ENCODE results near the gene DISP2. TPM values are rescaled to one million over a fixed set of nuclear protein-coding genes. Genes with fewer than 3 reads are reported as not detected.

The DISP2 gene
- total and polyA plus RNA-seq, 2 of the 8 experiments (the other 6 are each of a cell fraction or from before 2014, with no cell fraction given) = 0.45 to 1.2 TPM

- CTCF ChIA-PET (ENCODE audit: partially characterized antibody) = interaction anchor here (0.9 to 5.8 kb wide), 9 partner anchors 9 to 69 kb away, joined by 3 to 34 read pairs (median 5); no protein-coding TSS in a partner anchor
Measured at GRCh38 chr15:40407330-40407990, 49.4 kb downstream of the DISP2 start.

More at GRCh38 chr15:40407330-40407990, 49.4 kb downstream of the DISP2 start:
- Histone ChIP-seq H3K9me3 (ENCODE audit: insufficient read depth in 2 of 2, low read depth in 1 of 2, low read length in 1 of 2) (no peaks in the 10 kb centered on the region), H3K4me2 (ENCODE audit: insufficient read depth in 1 of 2, low read depth in 2 of 2, low read length in 2 of 2) (peak overlapping the region in 1 of 2 experiments; percentile 83; a peak in 2 of 4 replicates), H3K4me1 (replicated peaks in 1 of 4; ENCODE audit: control insufficient read depth in 3 of 4, insufficient read depth in 4 of 4, low read length in 3 of 4) (peaks cover 0 to 4% (median 1%) of the 10 kb centered on the region in 4 experiments; a peak in 3 of 7 replicates), H3K14ac (ENCODE audit: insufficient read length) (no peak overlapping the region), H2BK12ac (ENCODE audit: low read depth, low read length) (no peak overlapping the region), H4K20me1 (replicated peaks in 1 of 2; ENCODE audit: control insufficient read depth in 1 of 2, insufficient read depth in 2 of 2, low read length in 2 of 2) (peaks cover 0 to 6% of the 10 kb centered on the region in 2 experiments), H2BK5ac (ENCODE audit: low read depth, low read length) (no peak overlapping the region), H3K79me2 (ENCODE audit: control insufficient read depth in 1 of 2, insufficient read depth in 2 of 2, low read length in 2 of 2) (peaks cover 0 to 22% of the 10 kb centered on the region in 2 experiments; a peak in 3 of 4 replicates), H3K27me3 (replicated peaks in 1 of 4; ENCODE audit: control insufficient read depth in 3 of 4, extremely low read depth in 1 of 4, insufficient read depth in 3 of 4, low read length in 3 of 4) (no peaks in the 10 kb centered on the region), H2BK15ac (ENCODE audit: low read length) (no peak overlapping the region), H2AK5ac (ENCODE audit: low read depth, low read length) (no peak overlapping the region), H3K4me3 (ENCODE audit: extremely low read depth in 1 of 4, insufficient read depth in 2 of 4, low read depth in 3 of 4, low read length in 4 of 4) (no peak overlapping the region), H2BK120ac (replicated peaks; ENCODE audit: low read depth, low read length) (no peak overlapping the region), H3K56ac (replicated peaks; ENCODE audit: insufficient read length, low read depth, low read length) (no peak overlapping the region), H3K9ac (replicated peaks in 1 of 4; ENCODE audit: extremely low read depth in 1 of 4, low read depth in 3 of 4, low read length in 3 of 4) (no peak overlapping the region), H3K18ac (ENCODE audit: extremely low read depth, low read length) (no peak overlapping the region), H3K36me3 (ENCODE audit: control insufficient read depth in 2 of 4, insufficient read depth in 4 of 4, low read length in 3 of 4) (peaks cover 21 to 44% (median 39%) of the 10 kb centered on the region in 4 experiments), H2AFZ (ENCODE audit: low read length) (no peak overlapping the region), H3K27ac (ENCODE audit: low read depth, low read length) (no peak overlapping the region), H3K23ac (ENCODE audit: insufficient read length) (no peak overlapping the region), H2BK20ac (ENCODE audit: low read length) (no peak overlapping the region), H4K5ac (ENCODE audit: insufficient read length, low read depth, low read length) (no peak overlapping the region), H3K23me2 (ENCODE audit: low read depth, low read length) (no peaks in the 10 kb centered on the region; the same call in 1 of the 2 replicates), H4K8ac (ENCODE audit: extremely low read depth, insufficient read depth, low read length) (no peak overlapping the region), H3K4ac (replicated peaks; ENCODE audit: insufficient read length, low read depth, low read length) (no peak overlapping the region), H3K79me1 (ENCODE audit: low read depth, low read length) (peaks cover 4% of the 10 kb centered on the region; the same call in 1 of the 2 replicates), H4K91ac (replicated peaks; ENCODE audit: insufficient read length, low read length) (no peak overlapping the region)
- POLR2A ChIA-PET (ENCODE audit: partially characterized antibody) = interaction anchor here (0.6 to 6.8 kb wide), 9 partner anchors 10 to 315 kb away, joined by 3 to 77 read pairs (median 3); partner anchors contain the start of gene KNSTRN
- DNase-seq (ENCODE audit: low read depth in 1 of 2, low spot score in 2 of 2) (no peak), FAIRE-seq (no peak)
- TF ChIP-seq CBX8 (IDR thresholded peaks at IDR 0.05; ENCODE audit: borderline replicate concordance, low read depth, low read length) (no peak), MAX (IDR thresholded peaks at IDR 0.05) (no peak), TEAD4 (IDR thresholded peaks at IDR 0.05; ENCODE audit: low read depth, low read length) (no peak), HDAC6 (IDR thresholded peaks at IDR 0.05; ENCODE audit: low read depth, low read length) (no peak), TAF7 (optimal IDR thresholded peaks at IDR 0.05; ENCODE audit: borderline replicate concordance, low read depth, low read length) (no peak), JUND (IDR thresholded peaks at IDR 0.05; ENCODE audit: low read length) (no peak), GABPA (IDR thresholded peaks at IDR 0.05; ENCODE audit: borderline replicate concordance, insufficient read depth, low read length) (no peak), CEBPB (IDR thresholded peaks at IDR 0.05; ENCODE audit: low read depth, low read length) (no peak)
- WGBS, 2 experiments (ENCODE audit: extremely low coverage in 1 of 2, insufficient coverage in 1 of 2, insufficient read length in 1 of 2, insufficient replicate concordance in 2 of 2, low coverage in 1 of 2, low lambda C conversion rate in 2 of 2, missing lambda C conversion rate in 1 of 2) = 90% methylated on average over 8 of the region's 8 CpGs; no CpG with 5 or more reads in 1 of the 2 experiments

All from H1 (cell line).